Measurements from ENCODE around the gene HDAC8. TPM values are rescaled to one million over a fixed set of nuclear protein-coding genes. Genes with fewer than 3 reads are reported as not detected.

Gene HDAC8
- total and polyA plus RNA-seq, 8 donors = 13.0 to 61.1 (median 32.9) TPM

- 52 to 73% (median 58%) methylated on average over 4 of the region's 4 CpGs for WGBS, 5 donors
- intact Hi-C loops (cut with DNase I; ENCODE audit: low total_unique reads) = no loop called here
- Histone ChIP-seq H3K36me3 (peaks cover 0 to 6% (median 4%) of the 10 kb centered on the region in 4 donors), H3K27me3 (no peaks in the 10 kb centered on the region), H3K4me1 (peaks cover 0 to 7% (median 0%) of the 10 kb centered on the region in 4 donors), H3K9me3 (no peaks in the 10 kb centered on the region), H3K4me3 (no peak overlapping the region), H3K27ac (no peak overlapping the region)
- DNase-seq = peak in 1 of 2 donors; percentile 57
- TF ChIP-seq POLR2AphosphoS5 (IDR thresholded peaks at IDR 0.05) (no peak), CTCF (IDR thresholded peaks at IDR 0.05) (no peak), POLR2A (IDR thresholded peaks at IDR 0.05) (no peak), EP300 (IDR thresholded peaks at IDR 0.05) (no peak)
These were observed 94.9 kb downstream of the HDAC8 start for GRCh38 chrX:72477781-72478181.

GRCh38 chrX:72477376-72477775 is 95.3 kb downstream of the HDAC8 start:
- intact Hi-C loops (cut with DNase I; ENCODE audit: low total_unique reads) = no loop called here
- no peak overlapping the region for H3K27ac ChIP-seq
- no peaks in the 10 kb centered on the region for H3K9me3 ChIP-seq
- peaks cover 0 to 6% (median 4%) of the 10 kb centered on the region in 4 donors for H3K36me3 ChIP-seq
- no peak for DNase-seq
- TF ChIP-seq POLR2AphosphoS5 (IDR thresholded peaks at IDR 0.05) (no peak), CTCF (IDR thresholded peaks at IDR 0.05) (no peak), EP300 (IDR thresholded peaks at IDR 0.05) (no peak), POLR2A (IDR thresholded peaks at IDR 0.05) (no peak)
- no peak overlapping the region for H3K4me3 ChIP-seq
- 78 to 97% (median 93%) methylated on average over 2 of the region's 2 CpGs for WGBS, 5 donors
- H3K27me3 ChIP-seq = no peaks in the 10 kb centered on the region
- peaks cover 0 to 7% (median 0%) of the 10 kb centered on the region in 4 donors for H3K4me1 ChIP-seq

GRCh38 chrX:72475952-72476668 is 96.5 kb downstream of the HDAC8 start:
- TF ChIP-seq EP300 (IDR thresholded peaks at IDR 0.05) = no peak
- no peak for TF ChIP-seq POLR2A (IDR thresholded peaks at IDR 0.05)
- TF ChIP-seq POLR2AphosphoS5 (IDR thresholded peaks at IDR 0.05) = no peak
- no peak for TF ChIP-seq CTCF (IDR thresholded peaks at IDR 0.05)
- WGBS, 5 donors = 80 to 96% (median 88%) methylated on average over 6 of the region's 6 CpGs
- H3K4me1 ChIP-seq = peaks cover 0 to 7% (median 0%) of the 10 kb centered on the region in 4 donors
- no peak overlapping the region for H3K27ac ChIP-seq
- intact Hi-C loops (cut with DNase I; ENCODE audit: low total_unique reads) = no loop called here
- DNase-seq = no peak
- no peaks in the 10 kb centered on the region for H3K27me3 ChIP-seq
- no peaks in the 10 kb centered on the region for H3K9me3 ChIP-seq
- no peak overlapping the region for H3K4me3 ChIP-seq
- peaks cover 0 to 6% (median 4%) of the 10 kb centered on the region in 4 donors for H3K36me3 ChIP-seq

- intact Hi-C loops (cut with DNase I; ENCODE audit: low total_unique reads) = no loop called here
- Histone ChIP-seq H3K4me1 (peaks cover 0 to 7% (median 0%) of the 10 kb centered on the region in 4 donors), H3K27ac (no peak overlapping the region), H3K36me3 (peaks cover 0 to 6% (median 4%) of the 10 kb centered on the region in 4 donors), H3K9me3 (no peaks in the 10 kb centered on the region), H3K4me3 (no peak overlapping the region), H3K27me3 (no peaks in the 10 kb centered on the region)
- 74 to 92% (median 86%) methylated on average over 1 of the region's 1 CpG for WGBS, 5 donors
- no peak for DNase-seq
- TF ChIP-seq CTCF (IDR thresholded peaks at IDR 0.05) (no peak), EP300 (IDR thresholded peaks at IDR 0.05) (no peak), POLR2AphosphoS5 (IDR thresholded peaks at IDR 0.05) (no peak), POLR2A (IDR thresholded peaks at IDR 0.05) (no peak)
These were observed 97.3 kb downstream of the HDAC8 start for GRCh38 chrX:72475338-72475737.

Measured in stomach (tissue), 9 donors.